Glomerular endothelial cell (primary cell): Measurements from ENCODE around the gene KNDC1. TPM values are rescaled to one million over a fixed set of nuclear protein-coding genes. Genes with fewer than 3 reads are reported as not detected.
"Not testable (repeated sequence)": the region's sequence is repeated elsewhere in the genome, so short reads cannot be mapped to it uniquely, and the experiment has no call there.

ENCODE experiments used
- DNase-seq: peaks from one replicate; pipeline ENCODE4 v3.0.0-alpha.2; 2011; ENCODE audit warnings: low read depth, low spot score; ENCODE audit errors: extremely low read depth
- total RNA-seq: library from RNA; depleted of rRNA; stranded (reverse); fragments of >200 nt; gene quantifications from 2 replicates; pipeline ENCODE4 v1.2.3, GENCODE V29; 2015

The KNDC1 gene
- total RNA-seq, 1 donor from 2014 or later: not detected

DNA sequence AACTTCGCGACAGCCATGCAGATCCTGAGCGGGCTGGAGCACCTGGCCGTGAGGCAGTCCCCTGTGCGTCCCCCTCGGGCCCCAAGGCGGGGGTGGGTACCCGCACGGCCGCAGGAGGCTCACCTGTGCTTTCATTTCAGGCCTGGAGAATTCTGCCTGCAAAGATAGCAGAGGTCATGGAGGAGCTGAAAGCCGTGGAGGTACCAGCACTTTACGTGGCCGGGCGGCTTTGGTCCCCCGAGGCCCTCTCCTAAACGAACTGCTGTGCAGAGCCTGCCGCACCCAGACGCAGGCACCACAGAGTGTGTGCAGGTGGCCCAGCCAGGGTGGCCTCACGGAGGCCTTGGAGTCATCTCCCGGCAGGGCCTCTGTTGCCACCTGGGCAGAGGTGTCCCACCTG lies 58.9 kb downstream of the KNDC1 start:
- no peak for DNase-seq

DNA sequence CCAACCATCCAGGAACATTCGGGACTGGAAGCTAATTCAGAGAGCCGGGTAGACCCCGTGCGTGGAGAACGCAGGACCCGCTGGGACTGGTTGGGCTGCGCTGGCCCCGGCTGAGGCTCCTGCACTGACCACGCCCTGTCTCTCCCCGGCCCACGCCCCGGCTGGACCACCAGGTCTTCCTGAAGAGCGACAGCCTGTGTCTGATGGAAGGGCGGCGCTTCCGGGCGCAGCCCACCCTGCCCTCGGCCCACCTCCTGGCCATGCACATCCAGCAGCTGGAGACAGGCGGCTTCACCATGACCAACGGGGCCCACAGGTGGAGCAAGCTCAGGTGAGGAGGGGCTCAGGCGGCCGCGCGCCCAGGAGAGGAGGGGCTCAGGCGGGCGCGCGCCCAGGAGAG lies 59.8 kb downstream of the KNDC1 start:
- DNase-seq: no peak

DNA sequence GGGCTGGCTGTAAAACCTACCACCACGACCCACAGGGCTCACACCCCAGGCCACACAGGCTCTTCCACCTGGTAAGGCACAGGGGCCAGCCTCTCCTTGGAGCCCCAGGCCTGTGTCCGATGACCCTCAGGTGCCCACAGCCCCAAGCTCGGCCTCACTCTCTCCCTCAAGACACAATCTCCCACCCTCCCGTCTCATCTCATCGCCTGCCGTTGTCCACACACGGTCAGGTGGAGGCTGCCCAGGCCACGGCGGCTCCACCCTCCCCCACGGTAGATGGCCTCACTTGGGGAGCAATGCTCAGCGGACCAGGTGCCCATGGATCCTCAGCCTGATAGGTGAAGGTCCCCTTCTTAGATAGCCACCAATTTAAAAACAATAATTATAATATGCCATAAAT lies 61.3 kb downstream of the KNDC1 start:
- DNase-seq: no peak

DNA sequence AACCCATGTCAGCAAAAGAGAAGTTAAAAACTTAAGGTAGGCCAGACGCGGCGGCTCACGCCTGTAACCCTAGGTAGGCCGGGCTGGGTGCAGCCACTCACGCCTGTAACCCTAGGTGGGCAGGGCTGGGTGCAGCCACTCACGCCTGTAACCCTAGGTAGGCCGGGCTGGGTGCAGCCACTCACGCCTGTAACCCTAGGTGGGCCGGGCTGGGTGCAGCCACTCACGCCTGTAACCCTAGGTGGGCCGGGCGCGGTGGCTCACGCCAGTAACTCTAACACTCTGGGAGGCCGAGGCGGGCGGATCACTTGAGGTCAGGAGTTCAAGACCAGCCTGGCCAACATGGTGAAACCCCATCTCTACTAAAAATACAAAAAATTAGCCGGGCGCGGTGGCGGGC lies 61.7 kb downstream of the KNDC1 start:
- DNase-seq: not testable (repeated sequence)

DNA sequence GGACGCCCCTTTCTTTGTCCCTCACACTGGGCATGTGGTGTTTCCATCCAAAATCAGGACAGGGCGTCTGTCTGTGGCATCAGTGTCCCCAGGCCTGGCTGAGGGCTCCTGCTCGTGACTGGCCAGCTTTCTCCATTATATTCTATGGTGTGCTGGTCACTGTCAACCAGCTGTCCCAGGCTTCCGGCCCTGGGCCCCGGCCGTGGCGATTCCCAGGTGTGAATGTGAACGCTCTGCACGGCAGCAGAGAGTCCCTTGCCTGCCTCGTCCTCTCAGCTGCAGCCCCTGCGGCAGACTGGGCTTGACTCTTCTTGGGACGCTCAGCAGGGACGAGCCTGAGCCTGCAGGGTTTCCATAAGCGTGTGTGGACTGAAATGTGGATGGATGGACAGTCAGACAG lies 64.1 kb downstream of the KNDC1 start:
- DNase-seq: no peak

DNA sequence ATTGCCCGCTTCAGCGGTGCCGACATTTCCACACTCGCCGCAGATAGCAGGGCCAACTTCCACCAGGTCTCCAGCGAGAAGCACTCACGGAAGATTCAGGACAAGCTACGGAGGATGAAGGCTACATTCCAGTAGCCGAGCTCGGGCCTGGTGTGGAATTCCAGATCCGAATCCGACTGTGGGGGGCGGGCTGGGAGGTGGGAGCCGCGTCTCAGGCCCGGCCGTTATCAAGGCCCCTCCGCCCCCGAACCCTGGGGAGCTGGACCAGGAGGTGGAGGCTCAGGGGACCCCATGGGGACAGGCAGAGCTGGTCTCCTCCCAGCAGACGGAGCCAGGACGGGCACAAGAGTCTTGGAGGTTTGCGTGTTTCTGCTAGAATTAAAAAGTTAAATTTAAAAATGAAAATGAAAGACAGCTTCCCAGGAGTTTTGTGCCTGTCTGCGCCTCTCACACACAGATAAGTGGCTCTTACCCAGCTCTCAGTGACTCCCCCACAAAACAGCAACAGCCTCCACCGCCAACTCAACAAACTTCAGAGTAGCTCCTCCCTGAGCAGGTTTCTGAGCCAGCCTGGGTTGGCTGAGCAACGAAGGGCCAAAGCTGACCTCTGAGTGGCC lies 64.8 kb downstream of the KNDC1 start:
- no peak for DNase-seq

DNA sequence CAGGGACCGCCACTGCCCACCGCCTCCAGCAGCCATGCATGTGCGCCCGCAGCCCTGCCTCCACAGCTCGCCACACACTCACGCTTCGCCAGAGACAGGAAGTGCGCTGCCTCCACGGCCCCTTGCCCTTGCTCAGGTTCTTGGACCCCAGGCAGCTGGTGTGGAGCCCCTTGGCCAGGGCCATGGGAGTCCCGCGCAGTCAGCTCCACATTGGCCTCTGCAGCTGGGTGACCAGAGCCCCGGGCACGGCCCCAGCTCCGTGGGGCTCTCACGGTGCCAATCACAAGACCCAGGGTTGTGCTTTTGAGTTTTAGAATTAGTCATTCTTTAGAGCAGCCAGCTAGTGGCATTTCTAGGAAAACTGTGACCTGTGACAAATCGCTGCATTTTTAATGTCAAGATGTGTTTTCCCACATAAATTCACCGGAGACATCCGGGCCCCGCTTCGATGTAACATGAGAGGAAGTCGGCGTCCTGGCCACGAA lies 65.7 kb downstream of the KNDC1 start:
- DNase-seq: no peak

DNA sequence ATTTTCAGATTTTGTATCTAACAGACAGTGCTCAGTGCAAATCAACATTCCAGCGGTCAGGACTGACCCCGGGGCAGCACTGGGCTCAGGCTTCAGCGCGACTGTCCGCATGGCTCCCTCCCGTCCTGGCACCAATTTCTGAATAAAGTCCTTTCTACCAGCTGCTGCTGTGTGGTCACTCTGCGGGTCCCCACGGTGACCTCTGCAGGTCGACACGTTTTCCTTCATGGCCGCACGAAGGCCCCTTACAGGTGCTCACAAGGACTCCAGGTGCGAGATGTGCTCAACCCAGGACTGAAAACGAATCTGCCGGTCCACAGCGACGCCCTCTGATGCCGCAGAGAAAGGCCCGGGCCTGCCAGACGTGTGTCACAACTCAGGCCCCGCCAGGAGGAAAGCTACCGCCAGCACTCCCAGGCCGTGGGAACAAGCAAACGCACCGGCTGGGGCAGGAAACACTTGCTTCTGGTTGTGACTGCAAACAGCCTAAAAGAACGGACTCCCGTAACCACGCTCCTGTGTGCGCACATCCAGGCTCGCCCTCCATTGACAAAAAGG lies 66.3 kb downstream of the KNDC1 start:
- DNase-seq: no peak

DNA sequence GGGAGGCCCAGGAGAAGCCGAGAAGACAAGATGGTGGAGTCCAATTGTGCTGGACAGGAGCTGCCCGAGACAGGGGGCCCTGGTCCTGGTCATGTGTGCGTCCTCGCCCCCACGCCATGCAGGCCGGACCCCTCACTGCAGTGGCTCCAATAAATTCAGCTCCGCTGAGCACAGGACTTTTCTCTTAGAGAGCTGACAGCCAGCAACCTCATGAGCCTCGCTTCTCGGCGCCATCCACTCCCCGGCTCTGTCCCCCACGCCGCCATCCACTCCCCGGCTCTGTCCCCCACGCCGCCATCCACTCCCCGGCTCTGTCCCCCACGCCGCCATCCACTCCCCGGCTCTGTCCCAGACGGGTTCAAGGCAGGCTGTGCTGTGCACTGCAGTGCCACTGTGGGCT lies 67.2 kb downstream of the KNDC1 start:
- no peak for DNase-seq

DNA sequence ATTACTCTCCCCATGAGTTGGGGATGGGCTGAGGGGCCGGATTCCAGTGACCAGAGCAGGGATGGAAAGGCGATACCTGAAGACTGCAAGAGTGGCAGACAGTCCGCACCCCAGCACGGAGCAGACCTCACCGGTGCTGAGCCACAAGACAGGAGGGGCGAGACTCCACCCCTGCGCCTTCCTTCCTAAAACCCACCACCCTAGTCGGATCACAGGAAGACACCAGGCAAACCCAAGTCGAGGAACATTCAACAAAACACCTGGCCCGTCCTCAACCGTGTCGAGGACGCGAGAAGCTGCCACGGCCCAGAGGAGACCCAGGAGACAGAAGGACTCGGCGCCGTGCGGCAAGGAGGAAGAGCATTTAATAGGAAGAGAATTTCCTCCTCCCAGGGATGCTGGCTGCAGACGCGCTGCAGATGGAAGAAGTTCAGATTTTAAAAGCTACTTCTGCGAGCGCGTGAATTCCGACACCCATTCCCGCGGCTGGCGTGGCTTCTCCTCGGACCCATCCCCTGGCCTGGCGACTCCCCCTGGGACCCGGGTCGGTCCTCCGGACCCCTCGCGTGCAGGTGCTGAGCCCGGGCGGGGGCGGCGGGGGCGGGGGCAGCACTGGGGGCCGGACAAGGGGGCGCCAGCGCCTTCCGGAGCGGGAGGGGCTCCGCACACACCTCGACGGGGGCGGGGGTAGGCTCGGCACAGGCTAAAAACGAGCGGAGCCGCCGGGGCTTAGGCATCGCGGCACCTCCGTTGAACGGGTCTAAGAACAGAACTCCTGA lies 69.4 kb downstream of the KNDC1 start:
- no peak for DNase-seq

DNA sequence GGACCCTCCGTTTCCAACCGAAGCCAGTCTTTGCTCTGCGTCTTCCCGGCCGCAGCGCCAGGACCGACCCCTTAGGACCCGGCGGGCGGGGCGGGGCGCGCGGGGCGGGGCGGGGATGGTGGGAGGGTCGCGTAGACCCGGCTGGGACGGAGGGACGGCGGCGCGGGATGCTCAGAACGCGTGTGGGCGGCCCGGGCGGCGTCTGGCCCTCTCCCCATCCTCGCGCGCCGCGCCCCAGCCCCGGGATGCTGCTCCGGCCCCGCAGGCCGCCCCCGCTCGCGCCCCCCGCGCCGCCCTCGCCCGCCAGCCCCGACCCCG lies 70.0 kb downstream of the KNDC1 start, which contains the start of gene UTF1:
TSS of gene UTF1 (plus strand) at position 174 of the 318 bp plus-strand sequence. CDS start at position 246, 72 bp downstream.
- no peak for DNase-seq

DNA sequence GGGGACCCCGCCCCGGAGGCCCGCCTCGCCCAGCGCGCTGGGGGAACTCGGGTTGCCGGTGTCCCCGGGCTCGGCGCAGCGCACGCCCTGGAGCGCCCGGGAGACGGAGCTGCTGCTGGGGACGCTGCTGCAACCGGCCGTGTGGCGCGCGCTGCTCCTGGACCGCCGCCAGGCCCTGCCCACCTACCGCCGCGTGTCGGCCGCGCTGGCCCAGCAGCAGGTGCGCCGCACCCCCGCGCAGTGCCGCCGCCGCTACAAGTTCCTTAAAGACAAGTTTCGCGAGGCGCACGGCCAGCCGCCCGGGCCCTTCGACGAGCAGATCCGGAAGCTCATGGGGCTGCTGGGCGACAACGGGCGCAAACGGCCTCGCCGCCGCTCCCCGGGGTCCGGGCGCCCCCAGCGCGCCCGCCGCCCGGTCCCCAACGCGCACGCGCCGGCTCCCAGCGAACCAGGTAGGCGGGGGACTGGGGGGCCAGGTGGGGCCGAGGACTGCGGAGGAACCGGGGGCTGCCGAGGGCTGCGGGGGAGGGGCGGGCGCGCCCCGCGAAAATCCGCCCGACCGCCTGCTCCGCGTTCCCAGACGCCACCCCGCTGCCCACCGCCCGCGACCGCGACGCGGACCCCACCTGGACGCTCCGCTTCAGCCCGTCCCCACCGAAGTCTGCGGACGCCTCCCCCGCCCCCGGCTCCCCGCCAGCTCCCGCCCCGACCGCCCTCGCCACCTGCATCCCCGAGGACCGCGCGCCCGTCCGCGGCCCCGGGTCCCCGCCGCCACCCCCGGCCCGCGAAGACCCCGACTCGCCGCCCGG lies 70.6 kb downstream of the KNDC1 start:
- no peak for DNase-seq

DNA sequence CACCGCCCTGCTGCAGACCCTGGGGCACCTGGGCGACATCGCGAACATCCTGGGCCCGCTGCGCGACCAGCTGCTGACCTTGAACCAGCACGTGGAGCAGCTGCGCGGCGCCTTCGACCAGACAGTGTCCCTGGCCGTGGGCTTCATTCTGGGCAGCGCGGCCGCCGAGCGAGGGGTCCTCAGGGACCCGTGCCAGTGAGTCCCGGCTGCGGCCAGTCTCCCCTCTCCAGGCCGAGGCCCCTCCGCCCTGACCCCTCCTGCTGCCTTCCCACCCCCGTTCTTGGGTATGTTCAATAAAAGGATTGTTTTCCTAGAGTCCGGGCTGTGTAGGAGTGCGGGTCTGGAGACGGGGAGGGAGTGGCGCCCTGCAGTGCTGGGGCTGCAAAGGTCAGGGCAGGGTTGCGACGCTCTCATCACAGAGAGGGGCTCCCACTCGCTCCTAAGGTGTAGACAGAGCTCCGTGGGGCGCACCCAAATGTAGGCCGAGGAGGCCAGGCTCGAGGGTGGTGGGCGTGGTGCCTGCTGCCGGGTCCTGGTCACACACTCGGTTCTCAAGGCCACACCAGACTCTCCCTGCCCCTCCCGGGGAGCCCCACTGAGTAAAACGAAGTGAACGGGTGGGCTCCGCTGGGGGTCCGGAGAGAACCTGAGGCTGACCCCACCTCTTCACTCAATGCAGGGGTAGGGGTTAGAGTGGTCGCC lies 71.4 kb downstream of the KNDC1 start:
- no peak for DNase-seq

DNA sequence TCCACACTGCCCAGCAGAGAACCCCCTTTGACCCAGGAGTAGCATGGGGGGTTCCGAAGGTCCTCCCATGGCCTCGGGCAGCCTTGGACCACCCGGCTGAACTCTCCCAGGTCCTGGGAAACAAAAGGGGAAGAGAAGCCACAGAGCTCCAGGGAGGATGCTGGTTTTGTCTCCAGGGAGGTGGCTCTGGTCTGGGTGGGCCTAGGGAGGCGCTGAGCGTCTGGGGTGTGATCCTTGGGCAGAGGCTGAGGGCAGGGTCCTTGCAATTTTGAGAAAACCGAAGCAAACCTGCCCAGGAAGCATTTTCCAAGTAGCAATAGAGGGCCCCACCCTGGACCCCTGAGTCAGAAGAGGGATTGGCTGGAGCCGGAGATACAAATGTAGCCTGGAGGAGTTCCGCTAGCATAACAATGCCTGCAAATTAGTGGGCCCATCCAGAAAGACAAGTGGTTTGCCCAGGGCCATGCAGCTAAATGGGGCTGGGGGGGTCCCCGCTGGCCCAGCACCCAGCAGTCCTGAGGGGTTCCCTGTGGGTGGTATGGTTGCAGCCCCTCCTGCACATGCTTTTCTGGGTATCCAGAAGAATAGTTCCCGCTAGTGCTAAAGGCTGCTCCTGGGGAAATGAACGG lies 72.0 kb downstream of the KNDC1 start:
- DNase-seq: no peak

DNA sequence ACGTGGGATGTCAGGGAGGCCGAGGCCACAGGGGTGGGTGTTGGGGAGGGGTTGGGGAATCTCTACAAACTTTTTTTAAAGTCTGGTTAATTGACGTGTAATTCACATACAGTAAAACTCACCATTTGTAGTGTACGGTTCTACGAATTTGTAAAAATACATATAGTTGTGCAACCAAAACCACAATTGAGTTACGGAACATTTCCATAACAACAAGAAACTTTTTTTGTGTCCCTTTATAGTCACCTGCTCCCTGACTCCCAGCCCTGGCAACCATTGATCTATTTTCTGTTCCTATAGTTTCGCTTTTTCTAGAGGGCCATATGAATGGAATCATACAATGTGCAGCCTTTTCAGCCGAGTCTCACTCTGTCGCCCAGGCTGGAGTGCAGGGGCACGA lies 74.8 kb downstream of the KNDC1 start:
- DNase-seq: not testable (repeated sequence)

DNA sequence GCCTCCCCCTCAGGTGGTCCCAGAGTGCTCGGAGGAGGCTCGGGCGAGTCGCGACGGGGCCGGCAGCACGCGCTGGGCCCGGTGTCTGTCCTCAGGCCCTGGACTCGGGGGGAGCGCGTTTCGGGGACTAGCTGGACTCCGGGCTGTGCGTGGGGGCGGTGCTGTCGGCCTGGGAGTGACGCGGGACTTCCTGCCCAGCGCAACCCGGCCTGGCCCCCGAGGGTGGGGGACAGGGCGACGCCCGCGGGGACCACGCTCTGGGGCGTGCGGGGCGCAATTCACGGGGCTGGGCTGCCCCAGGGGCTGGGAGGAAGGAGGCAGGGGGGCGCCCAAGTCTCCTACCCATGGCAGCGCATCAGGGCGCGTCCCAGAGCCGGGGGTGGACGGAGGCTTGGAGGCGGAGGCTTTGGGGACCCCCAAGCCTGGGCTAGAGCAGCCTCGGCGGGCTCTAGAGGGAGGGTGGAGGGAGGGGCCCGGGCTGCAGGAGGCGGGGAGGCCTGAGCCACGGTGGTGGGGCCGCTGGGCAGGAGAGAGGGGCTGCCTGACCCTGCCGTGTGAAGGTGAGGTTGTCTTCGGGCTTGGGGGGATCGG lies 75.3 kb downstream of the KNDC1 start:
- DNase-seq: no peak

DNA sequence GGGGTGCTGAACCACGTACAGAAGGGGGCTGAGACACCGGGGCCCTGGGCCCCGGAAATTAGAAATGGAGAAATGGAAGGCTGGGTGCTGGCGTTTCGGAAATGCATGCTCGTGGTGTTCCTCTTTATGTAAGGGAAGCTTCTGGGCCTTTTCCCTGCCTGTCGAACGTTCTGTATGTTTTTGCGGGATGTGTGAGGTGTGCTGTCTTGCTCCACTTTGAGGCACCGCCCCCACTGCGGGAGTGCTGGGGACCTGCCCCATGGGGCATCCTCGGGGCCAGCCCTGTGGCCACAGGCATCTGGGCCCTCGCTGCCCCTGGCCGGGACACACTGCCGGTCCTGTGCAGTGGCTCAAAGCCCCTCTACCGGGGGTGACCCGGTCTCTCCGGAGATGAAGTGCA lies 75.9 kb downstream of the KNDC1 start:
- DNase-seq: no peak

DNA sequence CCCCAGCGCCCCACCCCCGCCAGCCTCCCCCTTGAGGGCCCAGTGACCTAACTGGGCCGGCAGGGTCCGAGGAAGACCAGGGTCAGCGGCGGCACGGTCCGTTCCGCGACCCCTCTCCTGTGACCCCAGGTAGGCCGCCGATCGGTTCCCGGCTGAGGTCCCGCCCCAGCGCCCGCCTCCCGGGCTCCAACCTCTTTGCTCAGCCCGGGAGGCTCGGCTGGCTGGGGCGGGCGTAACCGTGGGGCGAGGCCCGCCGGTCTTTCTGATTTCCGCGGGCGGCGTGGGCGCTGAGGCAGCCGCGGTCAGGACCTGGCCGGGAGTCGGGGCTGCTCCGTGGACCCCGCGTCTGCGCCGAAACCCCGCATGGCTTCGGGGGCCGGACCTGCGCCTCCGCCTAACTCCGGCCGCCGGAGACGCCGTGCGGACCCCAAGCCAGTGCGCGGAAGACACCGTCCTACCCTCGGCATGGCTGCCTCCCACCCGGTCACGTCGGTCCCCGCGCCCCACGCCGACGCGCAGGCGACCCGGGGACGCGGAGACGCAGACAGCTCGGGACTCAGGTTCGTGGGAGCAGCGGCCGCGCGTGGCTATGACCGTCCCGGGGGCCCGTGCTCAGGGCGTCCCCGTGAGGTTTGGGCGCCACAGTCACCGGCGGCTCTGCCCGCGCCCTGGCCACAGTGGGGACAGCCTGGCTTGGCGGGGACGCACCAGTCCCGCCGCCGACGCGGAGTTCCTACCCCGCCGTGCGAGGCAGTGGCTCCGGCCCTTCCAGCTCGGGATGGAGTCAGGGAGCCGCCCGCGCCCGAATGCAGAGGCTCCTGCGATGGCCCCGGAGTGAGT lies 76.6 kb downstream of the KNDC1 start:
- DNase-seq: no peak

DNA sequence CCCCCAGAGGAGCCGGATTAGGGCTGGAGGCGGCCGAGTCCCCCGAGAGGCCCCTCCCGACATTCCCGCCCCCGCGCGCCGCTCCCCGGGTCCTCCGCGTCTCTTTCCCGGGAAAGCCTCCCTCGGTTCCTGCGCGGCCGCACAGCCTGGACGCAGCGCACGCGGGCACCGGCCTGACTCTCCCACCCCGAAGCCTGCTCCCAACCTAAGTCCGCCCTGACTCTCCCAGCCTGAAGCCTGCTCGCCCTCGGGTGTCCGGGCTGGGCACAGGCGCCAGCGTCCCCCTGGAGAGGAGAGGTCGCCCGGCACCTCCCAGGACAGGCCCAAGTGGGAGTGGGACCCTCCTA lies 77.2 kb downstream of the KNDC1 start:
- DNase-seq: no peak
